Measurements from ENCODE around the gene RTN4RL2.
A peak's percentile ranks its signal among the peaks of the same experiment; 100 is the strongest.

Gene RTN4RL2

GRCh38 chr11:57481315-57481714 is 21.0 kb downstream of the RTN4RL2 start:
- DNase-seq (ENCODE audit: low spot score), result no peak

DNA sequence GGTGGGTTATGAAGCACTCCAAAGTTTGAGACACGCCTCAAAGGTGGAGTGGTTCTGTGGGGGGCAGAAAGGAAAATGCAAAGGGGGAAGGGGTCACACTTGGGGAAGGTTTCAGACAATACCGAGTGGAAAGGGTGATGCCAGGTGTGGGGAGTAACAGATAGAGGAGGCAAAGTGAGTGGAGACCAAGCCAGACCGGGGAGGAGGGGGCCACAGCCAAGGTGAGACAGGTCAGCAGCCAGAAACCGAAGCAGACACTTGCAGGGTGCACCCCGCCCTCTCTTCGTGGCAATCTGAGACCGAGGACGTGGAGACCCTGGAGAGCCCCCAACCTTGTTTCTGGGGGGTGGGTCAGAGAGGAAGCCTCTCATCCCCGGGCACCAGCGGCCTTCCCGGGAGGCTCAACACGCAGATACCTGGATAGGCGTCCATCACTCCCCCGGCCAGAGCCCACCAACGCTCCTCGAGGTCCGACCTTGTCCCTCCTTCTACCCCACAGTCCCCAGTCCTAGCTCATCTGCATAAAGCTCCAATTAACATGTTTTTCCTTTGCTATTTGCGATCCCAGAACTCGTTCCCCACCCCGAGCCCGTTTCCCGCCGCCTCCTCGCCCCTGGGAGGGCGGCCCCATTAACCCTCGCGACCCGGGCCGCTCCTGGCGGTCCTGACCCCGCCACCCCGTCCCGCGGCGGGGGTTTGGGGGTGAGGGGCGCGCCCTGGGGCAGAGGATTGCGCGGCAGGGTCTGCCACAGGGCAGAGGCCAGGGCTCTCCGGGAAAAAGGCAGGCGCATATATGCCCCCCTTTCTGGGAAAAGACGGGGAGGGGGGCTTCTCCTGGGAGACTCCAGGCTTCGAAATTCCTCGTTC is 21.8 kb downstream of the RTN4RL2 start:
- DNase-seq (ENCODE audit: low spot score), result no peak

DNA sequence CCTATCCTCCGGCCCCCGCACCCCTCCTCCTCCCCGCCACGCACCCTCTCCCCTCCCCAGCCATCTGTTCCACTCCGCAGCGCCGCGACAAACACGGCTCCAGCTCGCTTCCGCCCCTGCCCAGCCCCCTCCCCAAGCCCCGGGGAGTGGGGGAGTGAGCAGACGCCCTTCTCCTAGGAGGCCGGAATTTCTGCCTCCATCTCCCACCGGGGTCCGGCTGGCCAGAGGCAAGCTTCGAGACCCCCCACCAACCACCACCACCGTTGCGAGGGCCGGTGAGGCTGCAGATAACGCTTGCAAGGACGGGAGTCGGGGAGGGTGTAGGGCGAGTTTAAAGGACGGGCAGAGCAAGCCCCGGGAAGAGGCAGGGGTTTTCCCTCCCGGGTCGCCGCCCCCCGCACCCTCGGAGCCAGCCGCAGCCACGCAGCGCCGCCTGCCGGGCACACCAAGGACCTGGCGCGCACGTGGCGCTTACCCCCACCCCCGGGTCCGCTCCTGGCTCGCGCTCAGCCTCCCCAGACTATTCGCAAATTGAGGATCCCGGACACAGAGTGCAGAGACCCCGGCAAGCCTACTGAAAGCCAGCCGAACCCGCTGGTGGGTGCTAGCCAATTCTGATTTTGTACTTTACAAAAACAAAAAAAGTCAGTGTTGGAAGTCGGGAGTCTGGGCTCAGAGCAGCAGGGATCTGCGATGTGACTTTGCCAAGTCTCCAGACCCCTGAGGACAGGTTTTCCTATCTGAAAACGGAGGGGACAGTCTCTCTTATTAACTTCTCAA is 22.6 kb downstream of the RTN4RL2 start:
- DNase-seq (ENCODE audit: low spot score), result no peak

DNA sequence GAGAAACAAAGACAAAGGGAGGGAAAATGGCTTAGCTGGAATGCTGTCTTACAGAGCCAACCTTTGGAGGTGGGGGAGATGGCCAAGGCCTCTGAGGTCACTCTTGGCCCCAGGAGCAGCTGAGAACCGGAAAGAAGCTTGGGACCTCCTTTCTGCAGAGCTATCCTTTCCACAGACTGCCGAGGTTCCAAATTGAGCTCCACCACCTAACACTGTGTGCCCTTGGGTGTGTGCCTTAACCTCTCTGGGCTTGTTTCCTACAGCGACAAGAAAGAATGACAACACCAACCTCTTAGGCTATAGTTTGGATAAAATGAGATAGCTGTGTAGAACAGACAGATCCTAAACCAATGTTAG is 23.2 kb downstream of the RTN4RL2 start:
- no peak for DNase-seq (ENCODE audit: low spot score)

DNA sequence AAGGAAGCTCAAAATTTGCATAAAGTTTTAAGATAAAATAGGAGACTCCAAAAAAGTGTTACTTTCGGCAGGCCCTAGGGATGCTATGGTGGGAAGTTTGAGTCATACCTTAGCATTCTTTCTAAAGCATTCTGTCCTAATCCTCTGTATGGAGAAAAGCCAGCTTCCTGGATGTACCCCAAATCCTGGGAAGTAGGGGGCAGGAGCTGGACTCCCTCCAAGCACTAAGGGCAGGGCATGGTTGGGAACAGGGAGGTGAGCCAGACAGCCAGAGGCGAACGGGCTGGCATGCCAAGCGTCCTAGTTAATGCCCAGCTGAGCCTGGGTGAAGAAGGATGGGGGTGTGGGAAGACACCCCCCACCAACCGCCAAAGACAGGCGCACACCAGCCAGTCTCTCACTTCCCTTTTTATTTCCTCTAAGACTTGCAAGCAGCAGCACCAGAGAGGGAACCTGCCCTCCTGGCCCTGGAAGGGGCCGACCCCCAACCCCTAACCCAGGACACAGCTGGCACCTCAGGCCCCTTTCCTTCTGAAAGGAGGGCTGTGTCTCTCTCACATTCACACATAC is 23.9 kb downstream of the RTN4RL2 start:
- no peak for DNase-seq (ENCODE audit: low spot score)

DNA sequence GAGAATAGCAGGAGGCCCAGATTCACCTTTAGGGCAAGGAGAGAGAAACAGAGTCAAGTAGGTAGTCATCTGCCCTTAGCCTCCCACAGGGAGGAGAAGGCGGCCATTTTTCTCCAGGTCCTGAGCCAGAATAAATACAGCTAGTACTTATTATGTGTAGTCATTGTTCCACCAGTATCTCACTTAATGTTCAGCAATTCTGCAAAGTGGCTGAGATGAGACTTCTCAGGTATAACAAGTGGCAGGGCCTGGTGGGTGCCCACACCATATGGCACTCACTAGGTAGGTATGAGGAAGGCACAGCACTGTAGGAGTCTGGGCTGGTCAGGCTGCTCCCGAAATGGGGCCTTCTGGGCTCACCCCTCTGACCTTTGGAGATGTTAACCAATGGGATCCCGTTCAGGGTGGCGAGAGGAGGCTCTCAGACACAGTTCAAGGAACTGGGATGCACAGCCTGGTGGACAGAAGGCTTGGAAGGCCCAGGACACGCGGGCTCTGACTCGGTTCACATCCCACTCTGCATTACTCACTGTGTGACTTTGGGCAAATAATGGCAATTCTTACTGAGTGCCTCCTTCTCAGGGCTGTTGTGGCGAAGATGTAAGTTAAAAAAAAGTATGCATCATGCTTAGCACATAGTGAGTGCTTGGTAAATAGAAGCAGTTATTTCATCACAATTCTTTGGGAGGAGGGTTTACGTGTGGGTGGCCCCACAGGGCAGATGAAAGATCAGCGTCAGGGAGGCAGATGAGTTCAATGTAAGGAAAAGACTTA is 25.1 kb downstream of the RTN4RL2 start:
- no peak for DNase-seq (ENCODE audit: low spot score)

- DNase-seq (ENCODE audit: low spot score), result no peak
Measured at GRCh38 chr11:57487021-57487778, 26.9 kb downstream of the RTN4RL2 start.

DNA sequence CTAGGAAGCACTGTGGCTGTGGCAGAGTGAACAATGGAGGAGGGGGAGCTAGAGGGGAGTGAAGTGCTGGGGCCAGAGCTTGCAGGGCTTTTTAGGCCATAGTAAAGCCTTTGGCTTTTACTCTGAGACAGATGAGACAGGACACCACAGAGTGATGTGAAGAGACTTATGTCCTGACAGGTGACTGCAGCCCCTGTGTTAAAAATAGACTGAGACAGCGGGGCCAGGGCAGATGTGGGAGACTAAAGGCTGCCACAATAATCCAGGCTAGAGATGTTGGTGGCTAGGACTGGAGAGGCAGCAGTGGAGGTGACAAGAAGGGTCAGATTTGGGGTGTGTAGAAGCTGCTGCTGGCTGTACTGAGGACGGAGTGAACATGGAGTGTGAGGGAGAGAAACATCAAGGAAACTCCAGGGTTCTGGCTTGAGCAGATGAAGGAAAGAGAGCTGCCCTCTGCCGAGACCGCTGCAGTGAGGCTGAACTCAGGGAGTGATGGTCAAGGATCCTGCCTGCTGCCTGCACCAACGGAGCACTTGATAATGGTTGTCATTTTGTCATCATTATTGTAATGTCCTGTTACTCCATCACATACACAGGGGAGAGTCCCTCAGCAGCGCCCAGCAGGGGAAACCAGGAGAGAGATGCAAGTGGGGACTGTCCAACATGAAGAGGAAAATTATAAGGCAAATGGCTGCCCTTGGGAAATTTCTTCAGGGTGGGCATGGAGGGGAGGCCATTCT is 27.8 kb downstream of the RTN4RL2 start:
- no peak for DNase-seq (ENCODE audit: low spot score)

DNA sequence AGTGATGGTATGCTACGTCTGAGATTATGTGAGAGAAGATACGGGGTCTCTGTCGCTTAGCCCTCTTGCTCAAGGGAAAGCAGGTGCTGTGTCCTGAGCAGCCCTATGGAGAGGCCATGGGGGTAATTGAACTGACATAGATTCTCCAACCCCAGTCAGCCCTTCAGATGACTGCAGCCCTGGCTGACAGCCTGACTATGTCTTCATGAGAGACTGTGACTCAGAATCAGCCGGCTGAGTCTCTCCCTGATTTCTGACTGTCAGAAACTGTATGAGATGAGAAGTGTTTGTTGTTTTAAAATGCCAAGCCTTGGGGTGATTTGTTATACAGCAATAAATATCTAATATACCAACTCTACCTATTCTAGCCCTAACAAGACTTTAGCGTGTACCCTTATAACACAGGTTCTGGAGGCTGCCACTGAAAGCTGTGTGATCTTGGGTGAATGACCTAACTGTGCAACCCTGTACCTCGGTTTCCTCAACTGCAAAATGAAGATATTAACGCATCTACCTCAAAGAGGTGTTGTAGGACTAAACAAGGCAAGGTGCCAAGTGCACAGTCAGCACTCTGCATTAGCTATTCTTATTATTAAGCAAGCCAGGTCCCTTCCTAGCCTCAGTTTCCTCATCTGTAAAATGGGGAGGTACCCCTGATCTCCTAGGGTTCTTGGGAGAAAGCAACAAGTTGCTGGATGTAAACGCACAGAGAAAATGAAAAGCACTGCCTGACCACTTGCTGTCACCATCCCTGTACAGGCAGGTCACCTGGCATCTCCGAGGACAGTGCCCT is 30.3 kb downstream of the RTN4RL2 start:
- no peak for DNase-seq (ENCODE audit: low spot score)

DNA sequence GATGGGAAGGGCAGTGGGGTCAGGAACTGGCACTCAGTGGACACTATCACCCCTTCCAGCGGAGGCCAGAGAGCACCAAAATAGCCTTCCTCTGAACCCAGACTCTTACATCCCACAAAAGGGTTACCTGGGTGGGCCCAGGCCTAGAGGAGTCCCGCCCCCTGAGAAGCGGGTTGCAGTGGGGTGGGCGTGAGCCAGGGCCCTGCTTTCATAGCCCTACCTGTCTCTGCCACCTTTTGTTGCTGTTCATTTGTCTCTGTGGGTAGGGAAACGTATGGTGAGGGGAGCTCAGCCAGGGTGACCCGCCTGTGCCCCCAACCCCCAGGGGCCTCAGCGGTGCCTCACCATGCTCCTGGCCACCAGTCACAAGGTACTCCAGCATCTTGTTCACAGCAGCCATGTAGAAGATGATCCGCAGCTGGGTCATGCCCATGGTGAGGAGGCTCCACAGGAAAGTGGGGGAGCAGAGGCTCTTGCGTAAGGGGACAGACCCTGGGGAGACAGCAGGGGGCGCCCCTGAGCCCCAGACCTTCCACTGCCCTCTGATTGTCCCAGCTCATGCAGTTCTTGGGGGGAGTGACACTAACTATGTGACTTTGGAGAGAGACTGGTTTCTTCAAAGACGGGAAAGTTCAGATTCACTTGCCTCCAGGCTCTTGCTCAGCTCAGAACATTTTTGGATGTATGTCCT is 31.2 kb downstream of the RTN4RL2 start:
- DNase-seq (ENCODE audit: low spot score), result no peak

- DNase-seq (ENCODE audit: low spot score), result peak; percentile 68
Measured at GRCh38 chr11:57493507-57494503, 33.5 kb downstream of the RTN4RL2 start.

- DNase-seq (ENCODE audit: low spot score), result no peak
Measured at GRCh38 chr11:57496109-57496820, 35.9 kb downstream of the RTN4RL2 start.

DNA sequence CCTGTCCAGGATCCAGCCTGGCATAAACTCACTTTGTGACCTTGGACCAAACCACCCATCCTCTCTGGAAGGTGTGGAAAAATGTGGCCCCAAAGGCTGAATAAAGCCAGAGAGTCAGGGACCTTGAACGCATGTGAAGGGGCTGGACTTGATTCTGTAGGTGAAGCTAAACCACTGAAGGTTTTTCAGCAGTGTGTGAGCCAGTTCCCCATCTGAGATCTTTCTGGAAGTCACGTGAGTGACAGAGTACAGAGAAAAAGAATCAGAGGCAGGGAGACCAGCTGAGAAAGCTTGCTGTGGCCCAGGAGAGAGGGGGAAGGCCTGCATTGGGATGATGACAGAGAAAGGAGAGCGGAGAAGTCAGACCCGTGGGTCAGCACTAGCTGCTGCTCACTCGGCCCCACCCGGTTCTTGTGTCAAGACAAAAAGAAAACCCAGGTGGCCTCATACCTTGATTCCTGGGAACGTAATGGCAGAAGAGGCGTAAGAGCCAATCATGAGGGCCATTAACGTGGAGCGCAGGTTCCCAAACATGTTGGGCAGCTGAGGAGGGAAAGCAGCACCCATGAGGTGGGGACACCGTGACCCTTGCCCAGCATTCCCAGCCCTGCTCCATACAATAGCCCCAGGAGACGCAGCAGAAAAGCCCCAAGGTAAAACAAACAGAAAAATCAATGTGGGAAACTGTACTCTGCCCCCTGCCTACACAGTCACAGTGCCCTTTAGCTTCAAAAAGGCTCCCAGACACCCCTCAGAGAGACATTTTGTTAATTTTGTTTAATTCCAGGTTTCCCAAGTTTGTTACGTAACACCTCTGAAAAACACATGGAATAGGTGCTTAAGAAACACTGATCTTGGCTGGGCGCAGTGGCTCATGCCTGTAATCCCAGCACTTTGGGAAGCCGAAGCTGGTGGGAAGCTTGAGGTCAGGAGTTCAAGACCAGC is 37.2 kb downstream of the RTN4RL2 start:
- DNase-seq (ENCODE audit: low spot score), result no peak

DNA sequence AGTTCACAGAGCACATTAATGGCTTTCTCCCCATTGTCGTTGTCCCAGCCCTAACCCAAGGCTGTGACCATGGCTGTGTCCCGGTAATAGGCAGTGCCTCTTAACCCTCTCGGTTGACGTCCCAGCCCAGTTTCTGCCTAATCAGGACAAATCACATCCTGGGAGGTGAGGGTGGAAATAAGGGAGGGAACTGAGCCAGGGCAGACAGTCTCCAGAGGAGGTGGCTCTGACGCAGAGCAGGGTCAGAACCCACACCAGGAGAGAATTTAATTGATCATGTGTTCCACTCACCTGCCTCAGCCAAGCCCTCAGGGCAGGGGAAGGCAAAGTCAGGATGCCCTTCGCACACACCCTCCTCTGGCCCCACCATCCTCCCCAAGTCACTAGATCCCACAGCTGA is 38.2 kb downstream of the RTN4RL2 start:
- no peak for DNase-seq (ENCODE audit: low spot score)

DNA sequence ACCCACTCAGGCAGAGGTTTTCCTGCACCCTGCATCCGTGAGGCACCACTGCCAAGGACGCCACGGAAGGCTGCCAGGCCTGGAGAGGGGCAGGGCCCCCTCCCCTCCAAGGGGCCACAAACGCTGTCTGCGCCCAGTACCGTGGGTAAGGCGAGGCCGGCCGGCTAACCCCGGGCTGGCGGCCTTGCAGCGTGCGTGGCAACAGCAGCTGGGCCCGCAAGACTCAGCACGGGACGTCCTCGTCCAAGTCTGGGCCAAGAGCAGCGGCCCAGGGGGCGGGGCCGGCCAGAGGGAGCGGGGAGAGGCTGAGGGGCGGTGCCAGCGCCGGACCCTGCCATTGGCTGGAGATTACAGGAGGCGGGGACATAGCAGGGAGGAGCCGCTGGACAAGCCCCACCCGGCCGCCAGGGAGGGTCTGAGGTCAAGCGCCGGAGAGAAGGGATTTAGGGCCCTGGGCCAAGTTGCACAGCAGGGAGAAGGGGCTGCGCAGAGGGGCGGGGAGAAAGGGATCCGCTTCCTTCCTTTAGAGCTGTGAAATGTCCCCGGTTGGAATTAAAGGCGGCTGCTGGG is 39.2 kb downstream of the RTN4RL2 start:
- DNase-seq (ENCODE audit: low spot score), result peak; percentile 75

- DNase-seq (ENCODE audit: low spot score), result no peak
Measured at GRCh38 chr11:57499983-57500461, 39.7 kb downstream of the RTN4RL2 start.

Data from LoVo (cell line).